GM18502 (cell line): Measurements from ENCODE around the gene TMEM202.
"Not testable (repeated sequence)": the region's sequence is repeated elsewhere in the genome, so short reads cannot be mapped to it uniquely, and the experiment has no call there.

Source experiments
- ATAC-seq: cut with Tn5 transposase; IDR thresholded peaks from one replicate; pipeline ENCODE4 v1.9.1; 2021; ENCODE audit warnings: mild to moderate bottlenecking; ENCODE audit not compliant: unreplicated experiment, poor library complexity

Gene TMEM202

GRCh38 chr15:72398648-72399047 lies 543 bp downstream of the TMEM202 start:
- no peak for ATAC-seq

GRCh38 chr15:72402726-72403125 lies 4.6 kb downstream of the TMEM202 start:
- ATAC-seq = no peak

DNA sequence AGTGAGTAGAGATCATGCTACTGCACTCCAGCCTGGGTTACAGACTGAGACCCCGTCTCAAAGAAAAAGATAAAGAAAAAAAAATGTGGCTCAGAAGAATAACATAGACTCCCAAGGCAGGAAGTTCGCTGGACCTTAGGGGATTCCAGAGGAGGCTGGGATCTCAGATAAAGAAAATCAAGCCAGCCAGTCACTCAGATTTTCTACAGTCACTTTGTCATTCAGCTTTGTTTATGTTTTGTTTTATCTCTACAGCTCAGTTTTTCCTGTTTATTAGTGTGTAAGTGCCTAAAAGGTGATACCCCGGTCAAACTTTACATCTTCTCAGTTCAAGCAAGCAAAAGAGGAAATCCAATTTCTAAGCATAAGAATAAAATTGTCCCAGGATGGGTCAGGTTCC lies 6.3 kb downstream of the TMEM202 start:
- ATAC-seq = no peak

DNA sequence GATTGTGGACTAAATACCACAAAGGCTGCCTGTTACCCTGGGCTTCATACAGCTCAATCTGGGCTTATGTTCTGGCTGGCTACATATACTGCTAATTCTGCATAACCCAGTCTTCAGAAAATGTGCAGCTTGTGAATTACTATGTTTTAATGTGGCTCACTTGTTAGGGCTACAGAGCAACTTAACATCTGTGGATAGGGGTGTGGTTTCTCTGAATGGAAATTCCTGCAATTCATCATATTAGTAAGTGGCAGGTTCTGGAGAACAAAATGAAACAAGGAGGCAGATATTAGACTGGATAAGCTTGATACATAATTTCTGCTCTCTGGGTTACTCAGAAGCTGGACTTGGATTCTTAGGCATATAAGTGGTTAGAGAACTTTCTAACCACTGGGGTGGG lies 6.7 kb downstream of the TMEM202 start:
- no peak for ATAC-seq

DNA sequence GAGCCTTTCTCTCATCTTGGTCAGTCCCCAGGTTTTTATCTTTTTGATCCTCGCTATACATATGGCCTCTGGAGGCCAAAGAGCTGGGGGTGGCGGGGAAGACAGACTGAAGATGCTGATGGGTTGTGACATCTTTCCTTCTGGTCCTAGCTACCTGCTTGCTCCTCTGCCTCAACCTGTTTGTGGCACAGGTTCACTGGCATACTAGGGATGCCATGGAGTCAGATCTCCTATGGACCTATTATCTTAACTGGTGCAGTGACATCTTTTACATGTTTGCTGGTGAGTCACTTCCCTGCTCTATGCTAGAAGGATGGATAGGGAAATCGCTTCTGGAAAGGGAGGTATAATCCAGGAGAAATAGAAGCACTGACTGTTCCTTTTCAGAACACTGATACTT lies 8.8 kb downstream of the TMEM202 start:
- ATAC-seq = no peak

DNA sequence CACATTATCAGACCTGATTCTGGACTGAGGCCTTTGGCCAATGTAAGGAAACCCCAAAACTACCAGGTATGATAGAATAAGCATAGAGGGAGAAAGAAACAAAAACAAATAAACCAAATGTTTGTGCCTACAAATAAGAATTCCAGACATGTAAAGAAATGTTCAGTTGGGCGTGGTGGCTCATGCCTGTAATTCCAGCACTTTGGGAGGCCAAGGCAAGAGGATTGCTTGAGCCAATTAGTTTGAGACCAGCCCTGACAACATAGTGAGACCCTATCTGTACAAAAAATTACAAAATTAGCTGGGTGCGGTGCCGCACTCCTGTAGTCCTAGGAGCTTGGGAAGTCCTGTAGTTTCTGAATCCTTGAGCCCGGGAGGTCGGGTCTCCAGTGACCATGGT lies 13.0 kb downstream of the TMEM202 start:
- no peak for ATAC-seq

DNA sequence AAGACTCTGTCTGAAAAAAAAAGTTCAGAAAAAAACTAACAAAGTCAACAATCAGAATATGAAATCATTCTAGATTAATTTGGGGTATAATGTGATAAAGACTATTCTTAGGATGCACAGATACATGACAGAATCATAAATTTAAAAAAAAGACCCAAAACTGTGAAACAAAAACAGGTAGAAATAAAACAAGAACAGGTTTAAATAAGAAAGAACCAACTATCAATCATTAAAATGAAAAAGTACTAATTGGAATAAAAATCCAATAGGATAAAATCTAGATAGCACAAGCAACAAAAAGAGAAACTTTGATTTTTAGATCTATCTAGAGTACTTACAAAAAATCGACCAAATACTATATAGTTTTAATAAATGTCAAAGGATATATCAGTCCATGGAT lies 13.4 kb downstream of the TMEM202 start:
- ATAC-seq = no peak

GRCh38 chr15:72413337-72413736 lies 15.2 kb downstream of the TMEM202 start:
- ATAC-seq = not testable (repeated sequence)

DNA sequence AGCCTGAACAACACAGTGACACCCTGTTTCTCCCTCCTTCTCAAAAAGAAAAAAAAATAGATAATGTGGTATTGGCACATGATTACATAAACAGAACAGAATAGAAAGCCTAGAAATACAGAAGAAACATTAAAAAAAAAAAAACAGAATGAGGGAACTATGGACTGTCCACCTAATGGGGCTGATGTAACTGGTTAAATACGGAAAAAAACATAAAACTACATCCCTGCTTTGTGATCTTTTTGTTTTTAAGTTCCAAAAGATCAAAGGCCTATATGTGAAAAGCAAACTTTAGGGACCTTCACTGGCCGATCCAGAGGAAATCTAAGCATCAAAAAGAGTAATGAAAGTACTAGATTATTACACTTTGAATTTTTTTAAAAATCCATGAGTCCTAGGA lies 17.2 kb downstream of the TMEM202 start:
- ATAC-seq = no peak

- not testable (repeated sequence) for ATAC-seq
Measured at GRCh38 chr15:72419768-72420167, 21.7 kb downstream of the TMEM202 start.

- ATAC-seq = no peak
Measured at GRCh38 chr15:72420576-72420975, 22.5 kb downstream of the TMEM202 start.

DNA sequence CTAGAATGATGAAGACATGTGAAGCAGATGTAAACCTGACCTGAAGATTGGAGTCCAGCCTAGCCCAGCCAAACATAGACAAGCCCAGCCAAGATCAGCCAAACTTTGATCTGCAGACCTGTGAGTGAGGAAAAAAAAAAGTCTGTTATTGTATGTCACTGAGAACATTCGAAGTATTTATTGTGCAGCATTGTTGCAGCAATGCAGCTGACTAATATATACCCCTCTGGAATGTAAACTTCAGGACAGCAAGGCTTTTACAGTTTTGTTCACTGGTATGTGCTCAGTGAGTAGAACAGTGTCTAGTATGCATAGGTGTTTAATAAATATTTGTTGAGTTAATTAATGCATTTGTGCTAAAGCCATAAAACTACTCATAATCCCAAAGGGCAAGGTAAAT lies 23.4 kb downstream of the TMEM202 start:
- ATAC-seq = no peak

DNA sequence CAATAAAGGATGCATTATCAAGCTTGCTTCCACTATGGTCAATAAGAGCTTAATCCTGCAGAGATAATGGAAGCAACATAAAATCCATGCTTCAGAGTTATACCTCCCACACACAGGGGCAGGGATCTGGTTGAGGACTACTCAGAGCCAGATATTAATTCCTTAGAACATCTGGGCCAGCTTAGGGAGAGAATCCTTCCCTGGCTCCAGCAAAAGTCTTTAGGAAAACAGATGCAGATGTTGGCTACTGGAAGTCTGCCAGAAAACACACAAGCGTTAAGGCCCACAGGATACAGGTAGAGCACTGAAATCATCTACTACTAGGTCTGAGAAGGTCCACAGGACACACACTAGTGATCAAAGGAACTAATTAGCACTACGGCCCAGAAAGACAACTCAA lies 25.2 kb downstream of the TMEM202 start:
- no peak for ATAC-seq

DNA sequence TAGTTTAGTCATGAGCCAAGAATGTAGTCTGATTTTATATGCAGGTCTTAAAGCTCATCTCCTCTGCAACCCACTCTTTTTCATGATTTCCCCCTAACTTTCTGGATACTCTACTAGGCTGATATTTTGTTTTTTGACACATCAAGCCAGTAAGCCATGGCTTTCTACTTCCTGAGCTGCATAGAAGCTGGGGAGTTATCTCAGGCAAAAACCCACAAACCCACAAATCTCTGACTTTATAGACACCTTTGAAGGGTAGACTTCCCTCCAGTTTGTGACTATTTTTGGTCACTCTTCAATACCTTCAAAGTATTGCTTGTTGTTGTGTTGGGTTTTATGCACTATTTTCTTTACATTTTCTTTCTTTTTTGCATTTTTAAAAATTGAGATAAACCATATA lies 28.6 kb downstream of the TMEM202 start:
- ATAC-seq = no peak

DNA sequence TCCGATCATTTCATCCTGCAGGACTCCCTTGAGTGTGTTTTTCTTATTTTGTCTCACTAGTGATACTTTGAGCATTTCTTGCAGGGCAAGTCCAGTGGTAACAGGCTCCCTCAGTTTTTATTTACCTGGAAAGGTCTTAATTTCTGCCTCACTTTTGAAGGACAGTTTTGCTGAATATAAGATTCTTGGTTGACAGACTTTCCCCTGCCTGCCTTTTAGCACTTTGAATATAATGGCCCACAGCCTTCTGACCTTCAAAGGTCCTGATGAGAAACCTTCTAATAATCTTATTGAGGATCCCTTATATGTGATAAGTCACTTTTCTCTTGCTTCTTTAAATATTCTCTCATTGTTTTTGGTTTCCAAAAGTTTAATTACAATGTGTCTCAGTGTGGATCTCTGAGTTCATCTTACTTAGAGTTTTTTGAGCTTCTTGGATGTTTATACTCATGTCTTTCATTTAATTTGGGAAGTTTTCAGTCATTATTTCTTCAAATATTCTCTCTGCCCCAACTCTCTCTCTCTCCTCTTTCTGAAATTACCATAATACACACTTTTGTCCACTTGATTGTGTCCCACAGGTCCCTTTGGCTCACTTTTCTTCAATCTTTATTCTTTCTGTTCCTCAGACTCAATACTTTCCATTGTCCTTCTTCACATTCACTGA lies 39.7 kb downstream of the TMEM202 start:
- no peak for ATAC-seq

- ATAC-seq = not testable (repeated sequence)
Measured at GRCh38 chr15:72442848-72443247, 44.7 kb downstream of the TMEM202 start.

GRCh38 chr15:72445426-72445825 lies 47.3 kb downstream of the TMEM202 start:
- ATAC-seq = no peak

GRCh38 chr15:72450805-72451204 lies 52.7 kb downstream of the TMEM202 start:
- no peak for ATAC-seq

DNA sequence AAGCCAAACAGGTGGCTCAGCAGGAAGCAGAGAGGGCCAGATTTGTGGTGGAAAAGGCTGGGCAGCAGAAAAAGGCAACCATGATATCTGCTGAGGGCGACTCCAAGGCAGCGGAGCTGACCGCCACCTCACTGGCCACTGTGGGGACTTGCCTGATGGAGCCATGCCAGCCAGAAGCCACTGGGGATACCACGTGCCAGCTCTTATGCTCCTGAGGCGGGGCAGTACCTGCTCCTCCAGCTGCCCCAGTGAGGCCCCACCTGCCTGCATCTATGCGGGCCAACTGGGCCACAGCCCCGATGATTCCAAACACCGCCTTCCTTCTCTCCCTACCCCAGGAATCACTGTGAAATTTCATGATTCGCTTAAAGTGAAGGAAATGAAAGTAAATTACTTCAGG lies 53.1 kb downstream of the TMEM202 start:
- ATAC-seq = no peak

DNA sequence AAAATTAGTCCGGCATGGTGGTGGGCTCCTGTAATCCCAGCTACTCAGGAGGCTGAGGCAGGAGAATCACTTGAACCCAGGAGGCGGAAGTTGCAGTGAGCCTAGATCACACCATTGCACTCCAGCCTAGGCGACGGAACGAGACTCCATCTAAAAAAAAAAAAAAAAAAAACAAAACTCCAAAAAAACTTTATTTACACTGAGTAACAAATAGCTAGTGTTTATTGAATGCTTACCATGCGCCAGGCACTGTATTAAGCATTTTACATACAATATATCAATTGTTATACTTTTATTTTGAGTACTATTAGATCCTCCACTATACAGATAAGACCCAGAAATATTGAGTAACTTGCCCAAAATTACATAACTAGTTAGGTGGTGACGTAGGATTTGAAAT lies 58.6 kb downstream of the TMEM202 start:
- ATAC-seq = no peak
